ENCODE results near the gene BPIFB3.
A peak's percentile ranks its signal among the peaks of the same experiment; 100 is the strongest.

BPIFB3 gene
- 0 reads per million in 3 experiments for total RNA-seq

- no peak for DNase-seq
Observed at GRCh38 chr20:33053291-33054106, at the start of gene BPIFB3. BPIFB3 (plus strand) TSS chr20:33053903; CDS start chr20:33055436, 1,533 bp downstream.

- DNase-seq: no peak
Observed at GRCh38 chr20:33004141-33004751, 49.5 kb upstream of the BPIFB3 start, which contains the start of gene SUN5. SUN5 (minus strand) TSS chr20:33004433; CDS start chr20:33004340, 93 bp downstream.

- peak; percentile 28 for DNase-seq
Observed at GRCh38 chr20:33005132-33005566, 48.6 kb upstream of the BPIFB3 start.

- DNase-seq: no peak
Observed at GRCh38 chr20:33005908-33006775, 47.6 kb upstream of the BPIFB3 start.

GRCh38 chr20:33006776-33007375, 46.8 kb upstream of the BPIFB3 start:
- no peak for DNase-seq

GRCh38 chr20:33007376-33008335, 46.0 kb upstream of the BPIFB3 start, which contains the start of gene BPIFB2:
BPIFB2 (plus strand) TSS chr20:33007704; CDS start chr20:33008575, 871 bp downstream.
- DNase-seq: no peak

- no peak for DNase-seq
Observed at GRCh38 chr20:33008336-33009213, 45.1 kb upstream of the BPIFB3 start.

GRCh38 chr20:33009214-33010132, 44.2 kb upstream of the BPIFB3 start:
- DNase-seq: no peak

- DNase-seq: no peak
Observed at GRCh38 chr20:33010133-33010504, 43.6 kb upstream of the BPIFB3 start.

GRCh38 chr20:33010674-33011449, 42.8 kb upstream of the BPIFB3 start:
- DNase-seq: no peak

GRCh38 chr20:33012327-33013189, 41.1 kb upstream of the BPIFB3 start:
- DNase-seq: no peak

GRCh38 chr20:33013701-33014326, 39.9 kb upstream of the BPIFB3 start:
- no peak for DNase-seq

GRCh38 chr20:33014336-33015113, 39.2 kb upstream of the BPIFB3 start:
- no peak for DNase-seq

GRCh38 chr20:33015114-33015484, 38.6 kb upstream of the BPIFB3 start:
- no peak for DNase-seq

GRCh38 chr20:33015700-33016580, 37.8 kb upstream of the BPIFB3 start:
- no peak for DNase-seq

Data from central memory CD4-positive, alpha-beta T cell (primary cell).